Spinal cord (tissue), 10 donors: Measurements from ENCODE around the gene CCL7. TPM values are rescaled to one million over a fixed set of nuclear protein-coding genes. Genes with fewer than 3 reads are reported as not detected.

Experiments
- DNase-seq, 6 donors: peaks; one replicate each; pipeline versions ENCODE4 v3.0.0 to v3.0.0-alpha.2; 2013 to 2015; ENCODE audit warnings: low spot score in 6 of 6, low read depth in 4 of 6
- H3K27ac ChIP-seq: one replicate; pipeline ENCODE4 v1.5.1; 2013; ENCODE audit warnings: low read depth, low read length, control low read depth
- H3K27me3 ChIP-seq: one replicate; pipeline ENCODE4 v1.6.1; 2013; ENCODE audit warnings: low read length; ENCODE audit not compliant: control insufficient read depth, insufficient read depth
- H3K36me3 ChIP-seq: one replicate; pipeline ENCODE4 v1.6.1; 2013; ENCODE audit warnings: low read length; ENCODE audit not compliant: control insufficient read depth, insufficient read depth
- H3K4me1 ChIP-seq: one replicate; pipeline ENCODE4 v1.6.1; 2013; ENCODE audit warnings: low read length; ENCODE audit not compliant: control insufficient read depth, insufficient read depth
- H3K4me3 ChIP-seq: one replicate; pipeline ENCODE4 v1.5.1; 2013; ENCODE audit warnings: low read depth, low read length, control low read depth
- H3K9me3 ChIP-seq: one replicate; pipeline ENCODE4 v1.6.1; 2013; ENCODE audit warnings: low read length; ENCODE audit not compliant: control insufficient read depth, insufficient read depth
- WGBS: methylation state at CpG from one replicate; pipeline ENCODE4 v1.1.5; 2013; ENCODE audit warnings: missing lambda C conversion rate; ENCODE audit not compliant: insufficient coverage; 5-methylcytosine and 5-hydroxymethylcytosine counted together
- polyA plus RNA-seq, 2 donors: library from polyadenylated mRNA; unstranded; fragments of 120-200 nt; gene quantifications; one replicate each; pipeline ENCODE4 v1.2.1, GENCODE V29; 2013; ENCODE audit not compliant: insufficient read length in 2 of 2
- total RNA-seq, 2 donors: library from RNA; depleted of rRNA in 1 of 2; stranded (reverse); fragments of 120-200 nt in 1 of 2; fragments of >200 nt in 1 of 2; gene quantifications; one replicate each; pipeline versions ENCODE4 v1.2.3 to v1.2.4, GENCODE V29; 2013 to 2014
- donor health status: healthy.

Gene CCL7
- total and polyA plus RNA-seq, 4 donors = not detected

- Histone ChIP-seq H3K36me3 (no peaks in the 10 kb centered on the region), H3K4me1 (no peaks in the 10 kb centered on the region), H3K27me3 (no peaks in the 10 kb centered on the region), H3K4me3 (no peak overlapping the region), H3K9me3 (no peaks in the 10 kb centered on the region), H3K27ac (no peak overlapping the region)
- 60% methylated on average over 1 of the region's 3 CpGs for WGBS
- DNase-seq = no peak
Measured at GRCh38 chr17:34265711-34266110, 4.3 kb upstream of the CCL7 start.

- WGBS = no CpG with 5 or more reads among the region's 1 CpG
- Histone ChIP-seq H3K4me3 (no peak overlapping the region), H3K4me1 (no peaks in the 10 kb centered on the region), H3K9me3 (no peaks in the 10 kb centered on the region), H3K27me3 (no peaks in the 10 kb centered on the region), H3K27ac (no peak overlapping the region), H3K36me3 (no peaks in the 10 kb centered on the region)
- DNase-seq = peak in 1 of 6 donors; percentile 3
Measured at GRCh38 chr17:34275881-34276280, 5.9 kb downstream of the CCL7 start.

GRCh38 chr17:34276826-34277225 is 6.8 kb downstream of the CCL7 start:
- Histone ChIP-seq H3K27ac (no peak overlapping the region), H3K27me3 (no peaks in the 10 kb centered on the region), H3K4me3 (no peak overlapping the region), H3K9me3 (no peaks in the 10 kb centered on the region), H3K4me1 (no peaks in the 10 kb centered on the region), H3K36me3 (no peaks in the 10 kb centered on the region)
- no peak for DNase-seq
- WGBS = 50% methylated on average over 1 of the region's 4 CpGs

GRCh38 chr17:34283571-34283970 is 13.6 kb downstream of the CCL7 start:
- H3K27ac ChIP-seq = no peak overlapping the region
- H3K36me3 ChIP-seq = no peaks in the 10 kb centered on the region
- 83% methylated on average over 2 of the region's 6 CpGs for WGBS
- no peaks in the 10 kb centered on the region for H3K4me1 ChIP-seq
- H3K9me3 ChIP-seq = no peaks in the 10 kb centered on the region
- H3K27me3 ChIP-seq = no peaks in the 10 kb centered on the region
- no peak overlapping the region for H3K4me3 ChIP-seq
- DNase-seq = no peak

- Histone ChIP-seq H3K27ac (no peak within 1 kb of the TSS), H3K4me1 (no peaks in the 10 kb centered on the region), H3K27me3 (no peaks in the 10 kb centered on the region), H3K36me3 (no peaks in the 10 kb centered on the region), H3K9me3 (no peaks in the 10 kb centered on the region), H3K4me3 (no peak within 1 kb of the TSS)
- no peak for DNase-seq
- WGBS = 59% methylated on average over 4 of the region's 4 CpGs
Measured at GRCh38 chr17:34285286-34285792, 15.3 kb downstream of the CCL7 start, which contains the start of gene CCL11. TSS of gene CCL11 (plus strand) at chr17:34285742. CDS start at chr17:34285809, 67 bp downstream.

- Histone ChIP-seq H3K36me3 (no peaks in the 10 kb centered on the region), H3K4me3 (no peak overlapping the region), H3K9me3 (no peaks in the 10 kb centered on the region), H3K4me1 (no peaks in the 10 kb centered on the region), H3K27ac (no peak overlapping the region), H3K27me3 (no peaks in the 10 kb centered on the region)
- DNase-seq = no peak
- WGBS = no CpG with 5 or more reads among the region's 2 CpGs
Measured at GRCh38 chr17:34287875-34288274, 17.9 kb downstream of the CCL7 start.

GRCh38 chr17:34290586-34290985 is 20.6 kb downstream of the CCL7 start:
- no peak overlapping the region for H3K27ac ChIP-seq
- 66% methylated on average over 4 of the region's 4 CpGs for WGBS
- H3K27me3 ChIP-seq = no peaks in the 10 kb centered on the region
- H3K9me3 ChIP-seq = no peaks in the 10 kb centered on the region
- no peaks in the 10 kb centered on the region for H3K36me3 ChIP-seq
- no peak overlapping the region for H3K4me3 ChIP-seq
- DNase-seq = no peak
- H3K4me1 ChIP-seq = no peaks in the 10 kb centered on the region

- no peak overlapping the region for H3K27ac ChIP-seq
Measured at GRCh38 chr17:34291721-34292348, 21.8 kb downstream of the CCL7 start.

GRCh38 chr17:34299027-34299426 is 29.0 kb downstream of the CCL7 start:
- WGBS = 100% methylated on average over 2 of the region's 2 CpGs
- no peaks in the 10 kb centered on the region for H3K9me3 ChIP-seq

More at GRCh38 chr17:34291721-34292348, 21.8 kb downstream of the CCL7 start:
- Histone ChIP-seq H3K9me3 (no peaks in the 10 kb centered on the region), H3K4me3 (no peak overlapping the region), H3K36me3 (no peaks in the 10 kb centered on the region), H3K27me3 (no peaks in the 10 kb centered on the region), H3K4me1 (no peaks in the 10 kb centered on the region)
- no peak for DNase-seq
- WGBS = 75% methylated on average over 5 of the region's 6 CpGs

GRCh38 chr17:34299956-34300577 is 30.0 kb downstream of the CCL7 start:
- Histone ChIP-seq H3K27me3 (no peaks in the 10 kb centered on the region), H3K4me3 (no peak overlapping the region), H3K9me3 (no peaks in the 10 kb centered on the region), H3K36me3 (no peaks in the 10 kb centered on the region), H3K4me1 (no peaks in the 10 kb centered on the region), H3K27ac (no peak overlapping the region)
- WGBS = 80% methylated on average over 2 of the region's 3 CpGs
- no peak for DNase-seq

More at GRCh38 chr17:34299027-34299426, 29.0 kb downstream of the CCL7 start:
- H3K4me3 ChIP-seq = no peak overlapping the region
- H3K36me3 ChIP-seq = no peaks in the 10 kb centered on the region
- no peak for DNase-seq
- no peaks in the 10 kb centered on the region for H3K4me1 ChIP-seq
- H3K27me3 ChIP-seq = no peaks in the 10 kb centered on the region
- no peak overlapping the region for H3K27ac ChIP-seq
